Measurements from ENCODE around the gene DNAJC18. TPM values are rescaled to one million over a fixed set of nuclear protein-coding genes. Genes with fewer than 3 reads are reported as not detected.

Gene DNAJC18
- total RNA-seq, 2 donors from 2014 or later: 6.9 to 16.7 TPM

GRCh38 chr5:139415869-139416268 lies 23.5 kb downstream of the DNAJC18 start:
- DNase-seq (ENCODE audit: low spot score): no peak
- H3K9me3 ChIP-seq: no peaks in the 10 kb centered on the region
- TF ChIP-seq CTCF (IDR thresholded peaks at IDR 0.05): no peak
- no peak overlapping the region for H3K4me3 ChIP-seq
- H3K4me1 ChIP-seq (ENCODE audit: control insufficient read depth in 1 of 2, low read depth in 2 of 2): peaks cover 32 to 53% of the 10 kb centered on the region in 2 donors
- H3K27ac ChIP-seq: peak overlapping the region; percentile 36 to 83
- peaks cover 21% of the 10 kb centered on the region for H3K36me3 ChIP-seq
- no peaks in the 10 kb centered on the region for H3K27me3 ChIP-seq (replicated peaks; ENCODE audit: insufficient read depth)
- no peak for ATAC-seq (ENCODE audit: insufficient number of reproducible peaks, low FRiP score, low read depth)

GRCh38 chr5:139415221-139415861 lies 24.0 kb downstream of the DNAJC18 start:
- Histone ChIP-seq H3K4me1 (ENCODE audit: control insufficient read depth in 1 of 2, low read depth in 2 of 2) (peaks cover 37 to 58% of the 10 kb centered on the region in 2 donors), H3K4me3 (no peak overlapping the region), H3K36me3 (peaks cover 21% of the 10 kb centered on the region), H3K27ac (peak overlapping the region; percentile 36 to 83), H3K27me3 (replicated peaks; ENCODE audit: insufficient read depth) (no peaks in the 10 kb centered on the region), H3K9me3 (no peaks in the 10 kb centered on the region)
- DNase-seq (ENCODE audit: low spot score) (no peak), ATAC-seq (ENCODE audit: insufficient number of reproducible peaks, low FRiP score, low read depth) (no peak)
- no peak for TF ChIP-seq CTCF (IDR thresholded peaks at IDR 0.05)

- Histone ChIP-seq H3K4me1 (ENCODE audit: control insufficient read depth in 1 of 2, low read depth in 2 of 2) (peaks cover 37 to 65% of the 10 kb centered on the region in 2 donors), H3K4me3 (no peak overlapping the region), H3K36me3 (peaks cover 16% of the 10 kb centered on the region), H3K27ac (peak overlapping the region; percentile 36 to 83), H3K9me3 (no peaks in the 10 kb centered on the region), H3K27me3 (replicated peaks; ENCODE audit: insufficient read depth) (no peaks in the 10 kb centered on the region)
- TF ChIP-seq CTCF (IDR thresholded peaks at IDR 0.05): no peak
- DNase-seq (ENCODE audit: low spot score): no peak
- no peak for ATAC-seq (ENCODE audit: insufficient number of reproducible peaks, low FRiP score, low read depth)
These were observed 24.7 kb downstream of the DNAJC18 start for GRCh38 chr5:139414581-139415130.

- DNase-seq (ENCODE audit: low spot score): no peak
- Histone ChIP-seq H3K27ac (peak overlapping the region in 1 of 2 donors; percentile 36), H3K4me1 (ENCODE audit: control insufficient read depth in 1 of 2, low read depth in 2 of 2) (peaks cover 37 to 66% of the 10 kb centered on the region in 2 donors), H3K27me3 (replicated peaks; ENCODE audit: insufficient read depth) (no peaks in the 10 kb centered on the region), H3K36me3 (peaks cover 11% of the 10 kb centered on the region), H3K4me3 (no peak overlapping the region), H3K9me3 (no peaks in the 10 kb centered on the region)
- no peak for TF ChIP-seq CTCF (IDR thresholded peaks at IDR 0.05)
- ATAC-seq (ENCODE audit: insufficient number of reproducible peaks, low FRiP score, low read depth): no peak
These were observed 25.4 kb downstream of the DNAJC18 start for GRCh38 chr5:139413963-139414362.

- H3K27ac ChIP-seq: no peak overlapping the region
- H3K4me3 ChIP-seq: no peak overlapping the region
- no peaks in the 10 kb centered on the region for H3K9me3 ChIP-seq
- no peaks in the 10 kb centered on the region for H3K27me3 ChIP-seq (replicated peaks; ENCODE audit: insufficient read depth)
- peaks cover 36 to 60% of the 10 kb centered on the region in 2 donors for H3K4me1 ChIP-seq (ENCODE audit: control insufficient read depth in 1 of 2, low read depth in 2 of 2)
- TF ChIP-seq CTCF (IDR thresholded peaks at IDR 0.05): no peak
- H3K36me3 ChIP-seq: peaks cover 2% of the 10 kb centered on the region
- ATAC-seq (ENCODE audit: insufficient number of reproducible peaks, low FRiP score, low read depth) (no peak), DNase-seq (ENCODE audit: low spot score) (no peak)
These were observed 26.2 kb downstream of the DNAJC18 start for GRCh38 chr5:139413153-139413552.
